NT2/D1 (cell line): ENCODE data around the gene ABCC4.
"Not testable (repeated sequence)": the region's sequence is repeated elsewhere in the genome, so short reads cannot be mapped to it uniquely, and the experiment has no call there.

Source experiments
- DNase-seq: peaks from one replicate; pipeline ENCODE4 v3.0.0-alpha.2; 2011; ENCODE audit warnings: low read depth, low spot score
- H3K27me3 ChIP-seq: 2 replicates; pipeline ENCODE4 v1.6.0; 2011; ENCODE audit warnings: mild to moderate bottlenecking; ENCODE audit not compliant: insufficient read length, insufficient read depth
- H3K36me3 ChIP-seq: 2 replicates; pipeline ENCODE4 v1.6.1; 2011; ENCODE audit warnings: mild to moderate bottlenecking, low read length, mixed read lengths; ENCODE audit not compliant: insufficient read depth, insufficient read length
- H3K4me1 ChIP-seq: 2 replicates; pipeline ENCODE4 v1.5.1; 2011; ENCODE audit not compliant: insufficient read depth, insufficient read length
- H3K4me3 ChIP-seq: 2 replicates; pipeline ENCODE4 v1.5.1; 2011; ENCODE audit warnings: low read depth; ENCODE audit not compliant: insufficient read length
- H3K9ac ChIP-seq: 2 replicates; pipeline ENCODE4 v1.6.0; 2011; ENCODE audit warnings: low read depth; ENCODE audit not compliant: insufficient read length
- H3K9me3 ChIP-seq: 2 replicates; pipeline ENCODE4 v1.5.1; 2011; ENCODE audit warnings: mild to moderate bottlenecking, low read length; ENCODE audit not compliant: insufficient read depth
- SUZ12 ChIP-seq: IDR thresholded peaks from 2 replicates; pipeline ENCODE4 v1.6.1; 2011; ENCODE audit not compliant: insufficient read length, insufficient read depth; ENCODE audit errors: extremely low read depth
- YY1 ChIP-seq: IDR thresholded peaks from 2 replicates; pipeline ENCODE4 v1.6.1; 2011; ENCODE audit not compliant: insufficient read length, insufficient read depth
- ZNF274 ChIP-seq: IDR thresholded peaks from 2 replicates; pipeline ENCODE4 v1.6.1; 2011; ENCODE audit warnings: mild to moderate bottlenecking, low read depth, low read length

Gene ABCC4

DNA sequence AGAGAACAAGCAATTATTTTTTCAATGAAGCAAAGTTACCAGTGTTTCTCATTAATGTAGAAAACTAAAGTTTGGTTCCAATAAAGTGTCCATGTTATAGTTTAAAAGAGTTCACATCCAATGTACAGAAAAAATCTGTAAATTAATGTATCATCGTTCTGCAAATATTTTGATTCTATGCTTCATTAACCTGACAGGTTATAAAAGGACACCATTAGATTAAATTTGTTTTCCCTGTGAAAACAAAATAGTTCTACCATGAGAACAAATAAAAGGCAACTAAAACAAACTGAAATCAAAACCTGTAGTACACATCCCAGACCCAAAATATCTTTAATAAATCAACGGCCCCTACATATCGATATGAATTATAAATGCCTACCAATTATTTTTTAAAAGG lies 85.1 kb downstream of the ABCC4 start:
- Histone ChIP-seq H3K9ac (no peak overlapping the region), H3K9me3 (no peaks in the 10 kb centered on the region), H3K4me1 (no peaks in the 10 kb centered on the region), H3K27me3 (no peaks in the 10 kb centered on the region), H3K4me3 (no peak overlapping the region), H3K36me3 (peaks cover 2% of the 10 kb centered on the region)
- TF ChIP-seq SUZ12 = no peak
- TF ChIP-seq YY1 = no peak
- no peak for TF ChIP-seq ZNF274
- DNase-seq = no peak

GRCh38 chr13:95212983-95213850 lies 88.0 kb downstream of the ABCC4 start:
- no peak for DNase-seq
- Histone ChIP-seq H3K4me3 (no peak overlapping the region), H3K27me3 (no peaks in the 10 kb centered on the region)

DNA sequence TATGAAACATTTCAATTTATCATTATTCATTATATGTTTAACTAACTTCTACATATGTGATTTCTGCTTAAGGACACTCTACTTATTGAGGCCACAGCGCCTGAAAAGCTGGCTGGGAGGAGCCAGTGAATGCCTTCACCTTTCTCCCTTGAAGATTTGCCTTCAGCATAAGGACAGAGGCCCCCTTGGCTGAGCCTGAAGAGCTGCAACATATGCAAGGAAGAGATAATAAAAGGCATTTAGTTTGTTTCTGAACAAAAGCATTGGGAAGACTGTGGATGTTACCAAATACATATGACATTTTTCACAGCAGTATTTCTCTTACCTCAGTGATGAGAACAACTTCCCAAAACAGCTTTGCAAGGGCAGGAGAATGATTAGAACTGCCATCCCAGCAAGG lies 92.1 kb downstream of the ABCC4 start:
- Histone ChIP-seq H3K9ac (no peak overlapping the region), H3K9me3 (no peaks in the 10 kb centered on the region), H3K4me3 (no peak overlapping the region), H3K36me3 (peaks cover 31% of the 10 kb centered on the region), H3K4me1 (no peaks in the 10 kb centered on the region), H3K27me3 (no peaks in the 10 kb centered on the region)
- no peak for DNase-seq
- no peak for TF ChIP-seq ZNF274

More at GRCh38 chr13:95212983-95213850, 88.0 kb downstream of the ABCC4 start:
- Histone ChIP-seq H3K9me3 (no peaks in the 10 kb centered on the region), H3K4me1 (no peaks in the 10 kb centered on the region), H3K9ac (no peak overlapping the region), H3K36me3 (peaks cover 10% of the 10 kb centered on the region)
- no peak for TF ChIP-seq SUZ12
- no peak for TF ChIP-seq ZNF274

DNA sequence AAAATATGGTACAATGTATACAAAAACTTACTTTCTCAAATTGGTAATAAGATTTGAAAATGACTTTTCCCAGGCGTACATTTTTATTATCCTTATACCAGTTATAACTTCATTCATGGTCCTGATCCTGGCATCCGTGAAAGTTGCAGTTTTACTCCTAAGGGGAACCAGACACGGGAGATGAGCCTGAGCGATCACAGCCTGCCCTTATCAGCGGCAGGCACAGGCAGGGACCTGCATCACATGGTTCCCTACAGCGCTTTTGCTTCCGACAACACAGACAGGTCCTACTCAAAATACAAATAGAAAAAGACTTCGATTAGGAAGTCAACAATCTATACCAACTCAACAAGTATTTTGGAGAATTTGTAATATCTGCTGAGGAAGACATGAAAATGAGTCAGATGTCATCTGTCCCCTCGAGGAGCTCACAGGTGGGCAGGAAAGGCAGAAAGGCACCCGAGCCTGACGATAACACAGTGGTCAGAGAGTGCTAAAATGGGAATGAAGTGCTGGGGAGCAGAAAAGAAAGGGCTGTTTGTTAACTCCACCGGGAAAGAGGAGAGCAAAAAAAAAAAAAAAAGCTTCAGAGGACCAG lies 93.4 kb downstream of the ABCC4 start:
- Histone ChIP-seq H3K4me1 (no peaks in the 10 kb centered on the region), H3K4me3 (no peak overlapping the region), H3K9me3 (no peaks in the 10 kb centered on the region), H3K9ac (no peak overlapping the region), H3K36me3 (peaks cover 34% of the 10 kb centered on the region), H3K27me3 (no peaks in the 10 kb centered on the region)
- DNase-seq = no peak
- TF ChIP-seq ZNF274 (no peak), SUZ12 (no peak), YY1 (no peak)

DNA sequence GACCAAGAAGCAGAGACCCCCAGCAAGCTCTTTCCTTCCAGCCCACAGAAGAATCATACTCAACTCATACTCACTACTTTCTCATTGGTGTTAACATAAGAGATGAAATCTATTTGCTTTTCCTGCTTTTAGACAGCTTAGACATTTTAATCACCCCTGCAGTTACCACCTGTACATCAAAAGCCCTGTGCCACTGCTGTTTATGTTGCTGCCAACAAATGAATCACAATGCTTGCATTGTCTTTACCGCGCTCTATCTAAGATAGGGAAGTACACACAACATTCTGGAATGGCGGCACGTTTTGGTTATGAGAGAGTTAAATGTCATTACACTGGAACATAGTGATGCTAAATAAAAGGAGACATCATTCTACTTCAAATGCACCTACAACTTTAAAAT lies 95.1 kb downstream of the ABCC4 start:
- TF ChIP-seq SUZ12 = no peak
- no peak for TF ChIP-seq YY1
- no peak for TF ChIP-seq ZNF274
- no peaks in the 10 kb centered on the region for H3K4me1 ChIP-seq
- H3K9me3 ChIP-seq = no peaks in the 10 kb centered on the region
- no peak overlapping the region for H3K9ac ChIP-seq
- H3K27me3 ChIP-seq = no peaks in the 10 kb centered on the region
- no peak overlapping the region for H3K4me3 ChIP-seq
- H3K36me3 ChIP-seq = peaks cover 34% of the 10 kb centered on the region
- DNase-seq = no peak

- TF ChIP-seq YY1 (no peak), SUZ12 (no peak), ZNF274 (no peak)
These were observed 97.0 kb downstream of the ABCC4 start for GRCh38 chr13:95204231-95204765.

GRCh38 chr13:95201814-95202651 lies 99.2 kb downstream of the ABCC4 start:
- H3K36me3 ChIP-seq = peaks cover 27% of the 10 kb centered on the region
- H3K9ac ChIP-seq = no peak overlapping the region
- no peaks in the 10 kb centered on the region for H3K4me1 ChIP-seq
- no peak overlapping the region for H3K4me3 ChIP-seq
- DNase-seq = no peak
- H3K27me3 ChIP-seq = no peaks in the 10 kb centered on the region
- TF ChIP-seq YY1 = no peak
- no peak for TF ChIP-seq ZNF274
- TF ChIP-seq SUZ12 = no peak
- H3K9me3 ChIP-seq = no peaks in the 10 kb centered on the region

More at GRCh38 chr13:95204231-95204765, 97.0 kb downstream of the ABCC4 start:
- Histone ChIP-seq H3K9me3 (no peaks in the 10 kb centered on the region), H3K9ac (no peak overlapping the region), H3K27me3 (no peaks in the 10 kb centered on the region), H3K36me3 (peaks cover 31% of the 10 kb centered on the region), H3K4me3 (no peak overlapping the region), H3K4me1 (no peaks in the 10 kb centered on the region)
- DNase-seq = no peak

- H3K4me3 ChIP-seq, DNase-seq, H3K27me3 ChIP-seq, H3K9me3 ChIP-seq, H3K9ac ChIP-seq, H3K4me1 ChIP-seq: not testable (repeated sequence)
- H3K36me3 ChIP-seq = peaks cover 19% of the 10 kb centered on the region
These were observed 100.8 kb downstream of the ABCC4 start for GRCh38 chr13:95200386-95200957.
